ENCODE measurements around the gene HMGCLL1.

GRCh38 chr6:55405474-55406235 lies 173.3 kb downstream of the HMGCLL1 start:
- no peak for TF ChIP-seq POLR2AphosphoS5 (IDR thresholded peaks at IDR 0.05; ENCODE audit: low read depth, low read length)
- no peak for TF ChIP-seq TAF1 (IDR thresholded peaks at IDR 0.05; ENCODE audit: borderline replicate concordance, low read depth, low read length)
- TF ChIP-seq POLR2A (IDR thresholded peaks at IDR 0.05; ENCODE audit: low read depth, low read length): no peak
